GM18861 (cell line): ENCODE data around the gene ABLIM1.
A peak's percentile ranks its signal among the peaks of the same experiment; 100 is the strongest.

Experiments used
- ATAC-seq: cut with Tn5 transposase; IDR thresholded peaks from one replicate; pipeline ENCODE4 v1.9.1; 2021; ENCODE audit not compliant: unreplicated experiment

The ABLIM1 gene

GRCh38 chr10:114648368-114648767 lies 9.7 kb downstream of the ABLIM1 start:
- no peak for ATAC-seq

GRCh38 chr10:114647545-114648138 lies 10.4 kb downstream of the ABLIM1 start:
- no peak for ATAC-seq

DNA sequence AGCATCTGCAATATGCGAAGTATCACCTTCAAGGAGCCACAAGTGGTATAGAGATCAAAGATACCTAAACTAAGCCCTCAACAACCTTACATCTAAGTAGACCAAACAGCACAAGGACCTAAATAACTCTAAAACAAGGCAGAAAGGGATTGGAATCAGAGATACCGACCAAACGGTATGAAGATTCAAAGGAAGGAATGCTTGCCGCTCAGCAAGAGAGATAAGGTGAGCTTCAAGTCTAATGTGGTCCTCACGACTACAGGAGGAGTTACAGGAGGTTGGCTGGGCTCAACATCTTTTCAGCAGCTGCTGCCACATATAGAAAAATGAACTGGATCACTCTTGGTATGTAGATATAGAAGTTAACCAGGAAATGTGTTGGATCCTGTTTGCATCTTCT lies 11.6 kb downstream of the ABLIM1 start:
- no peak for ATAC-seq

DNA sequence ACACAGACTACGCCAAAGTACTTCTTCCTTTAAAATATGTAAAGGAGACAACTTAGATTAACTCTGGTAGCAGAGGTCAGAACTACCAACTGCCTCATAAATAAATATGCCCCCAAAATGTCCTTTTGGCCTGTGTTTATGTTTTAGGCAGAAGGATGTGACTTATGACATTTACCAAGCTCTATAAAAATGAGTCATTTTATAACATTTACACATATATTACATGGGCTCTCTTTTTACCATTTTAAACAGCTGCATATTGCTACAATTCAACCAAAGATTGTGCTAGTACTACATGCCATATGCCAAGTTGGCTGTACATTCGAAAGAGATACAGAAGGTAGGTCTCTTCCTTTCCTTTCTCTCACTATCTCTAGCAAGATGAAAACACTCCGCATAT lies 12.4 kb downstream of the ABLIM1 start:
- ATAC-seq: no peak

DNA sequence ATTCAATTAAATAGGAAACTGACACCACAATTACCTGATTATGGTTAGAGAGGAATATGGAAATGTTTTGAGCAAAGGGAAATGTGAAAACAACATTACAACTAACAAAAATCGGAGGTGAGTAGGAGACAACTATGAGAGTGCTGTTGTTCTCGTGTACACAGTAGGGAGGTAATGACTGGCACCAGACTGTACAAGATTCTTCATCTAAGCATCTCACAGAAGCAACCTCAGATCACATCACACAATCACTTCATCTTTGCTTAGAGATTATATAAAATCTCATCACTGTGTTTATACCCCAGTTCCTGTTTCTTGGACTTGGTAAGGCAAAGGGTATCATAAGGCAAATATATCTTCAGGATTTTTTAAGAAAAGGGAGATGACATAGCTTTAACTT lies 14.9 kb downstream of the ABLIM1 start:
- no peak for ATAC-seq

- ATAC-seq: no peak
Observed at GRCh38 chr10:114642729-114643128, 15.3 kb downstream of the ABLIM1 start.

GRCh38 chr10:114638821-114639625 lies 19.1 kb downstream of the ABLIM1 start:
- peak; percentile 72 for ATAC-seq

DNA sequence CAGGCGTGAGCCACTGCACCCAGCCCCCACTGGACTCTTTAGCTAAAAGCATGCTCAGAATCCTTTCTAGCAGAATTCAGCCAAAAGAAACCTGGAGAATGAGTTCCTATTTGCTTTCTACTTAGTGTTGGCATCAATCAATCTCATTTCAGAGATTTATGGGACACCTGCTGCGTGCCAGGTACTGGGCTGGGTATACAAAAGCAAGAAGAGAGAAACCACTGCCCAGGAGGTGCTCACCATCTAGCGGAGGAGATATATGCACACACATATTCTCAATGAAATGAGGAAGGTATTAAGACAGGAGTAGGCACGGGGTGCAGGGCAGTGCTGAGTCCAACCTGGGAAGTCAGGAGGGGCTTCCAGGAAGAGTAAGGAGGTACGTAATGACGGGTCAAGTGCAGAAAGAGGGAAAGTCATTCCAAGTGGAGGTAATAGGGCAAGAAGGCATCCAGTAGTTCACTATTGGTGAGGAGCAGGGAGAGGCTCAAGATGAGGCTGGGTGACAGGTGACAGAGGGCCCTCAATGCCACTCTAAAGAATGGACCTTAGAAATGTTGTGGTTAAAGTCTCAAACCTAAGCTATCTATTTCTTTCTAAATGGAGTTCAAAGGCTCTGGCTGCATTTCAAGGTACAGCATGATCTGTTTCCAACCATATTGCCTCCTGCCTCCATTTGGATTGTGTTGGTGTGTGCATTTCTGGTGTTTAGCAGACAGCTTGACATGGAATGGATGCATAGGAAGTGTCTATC lies 22.1 kb downstream of the ABLIM1 start:
- ATAC-seq: no peak

DNA sequence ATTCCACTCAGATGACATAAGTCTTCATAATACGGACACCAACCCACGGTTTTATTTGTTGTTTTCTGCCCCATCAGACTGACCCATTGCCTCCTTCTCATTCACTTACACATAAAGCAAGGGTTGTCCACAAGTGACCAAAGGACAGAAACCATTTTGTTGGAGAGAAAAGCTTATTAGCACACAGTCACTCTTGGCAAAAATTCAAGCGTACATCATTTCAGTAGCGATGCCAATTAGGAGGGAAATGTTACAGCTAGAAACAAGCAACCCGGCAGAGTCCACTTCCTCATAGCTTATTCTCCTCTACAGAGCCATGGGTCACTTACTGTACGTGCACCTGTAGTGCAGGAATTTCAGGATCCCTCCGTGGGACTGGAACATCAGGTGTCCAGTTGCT lies 23.0 kb downstream of the ABLIM1 start:
- no peak for ATAC-seq

GRCh38 chr10:114634609-114634979 lies 23.5 kb downstream of the ABLIM1 start:
- no peak for ATAC-seq

- no peak for ATAC-seq
Observed at GRCh38 chr10:114632869-114633715, 25.0 kb downstream of the ABLIM1 start.

DNA sequence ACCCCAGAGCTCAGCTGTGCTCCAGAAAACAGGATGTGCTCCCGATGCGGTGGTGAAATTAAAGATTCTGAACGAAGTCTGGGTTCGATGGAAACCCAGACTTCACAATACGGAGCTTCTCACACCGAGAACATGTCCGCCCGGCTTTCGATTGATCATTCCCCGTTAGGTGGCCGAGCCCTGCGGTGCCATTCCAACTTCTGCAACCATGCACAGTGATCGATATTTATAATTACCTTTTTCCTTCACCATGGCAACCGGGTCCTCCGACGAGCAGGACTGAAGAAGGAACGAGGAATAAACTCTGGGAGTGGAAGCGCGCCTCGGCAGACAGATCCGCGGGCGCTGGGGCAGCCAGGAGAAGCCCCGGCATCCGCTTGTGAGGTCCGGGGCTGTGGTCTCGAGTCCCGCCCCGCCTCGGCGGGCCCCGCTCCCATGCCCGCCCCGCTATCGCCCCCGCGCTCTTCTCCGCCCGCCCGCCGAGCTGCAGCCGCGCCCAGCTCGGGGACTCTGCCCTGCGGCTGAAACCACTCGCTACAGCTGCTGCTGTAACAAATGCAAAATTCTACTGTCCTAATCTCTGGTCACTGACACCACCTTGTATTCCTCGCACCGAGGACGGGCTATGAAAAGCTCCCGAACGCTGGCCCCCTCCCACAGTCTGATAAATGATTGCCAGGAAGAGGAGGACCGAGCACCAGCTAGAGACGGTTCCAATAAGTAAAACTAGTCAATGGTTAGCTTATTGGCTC lies 26.2 kb downstream of the ABLIM1 start:
- peak; percentile 75 for ATAC-seq

GRCh38 chr10:114631090-114631665 lies 26.9 kb downstream of the ABLIM1 start:
- ATAC-seq: no peak

- no peak for ATAC-seq
Observed at GRCh38 chr10:114629824-114630730, 28.0 kb downstream of the ABLIM1 start.

DNA sequence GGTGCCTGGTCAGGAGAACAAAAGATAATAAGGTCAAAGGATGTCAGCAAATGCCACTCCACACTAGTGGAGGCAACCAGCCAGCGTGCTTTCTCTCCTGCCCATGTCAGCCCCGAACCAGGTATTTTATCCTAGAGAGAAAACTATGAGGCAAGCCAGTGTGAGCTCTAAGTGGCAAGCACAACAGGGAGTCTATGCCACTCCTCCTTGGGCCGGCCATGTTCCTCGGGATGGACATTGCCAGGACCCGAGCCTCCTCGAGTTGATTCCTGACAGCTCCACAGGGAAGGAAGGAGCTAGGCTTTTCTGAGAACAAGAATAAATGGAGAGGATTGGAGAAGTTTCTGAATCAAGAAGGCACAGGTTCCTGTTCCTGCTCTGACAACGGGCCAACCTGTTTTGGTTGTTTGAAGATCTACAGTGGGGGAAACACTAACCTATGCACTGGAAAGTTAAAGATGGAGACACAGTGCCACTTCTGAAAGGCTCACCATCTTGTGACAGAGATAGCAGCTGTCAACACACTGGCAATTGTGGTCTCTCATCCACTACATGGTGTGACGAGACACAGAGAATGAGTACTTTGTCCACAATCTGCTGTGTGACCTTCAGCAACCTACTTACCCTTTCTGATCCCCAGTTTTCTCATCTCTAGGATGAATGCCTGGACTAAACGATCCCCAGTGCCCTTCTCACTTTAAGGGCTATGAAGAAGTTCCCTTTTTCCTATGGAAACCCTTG lies 28.8 kb downstream of the ABLIM1 start:
- ATAC-seq: no peak

GRCh38 chr10:114628106-114628505 lies 30.0 kb downstream of the ABLIM1 start:
- no peak for ATAC-seq

GRCh38 chr10:114626841-114627240 lies 31.2 kb downstream of the ABLIM1 start:
- ATAC-seq: no peak
